GM12873 (cell line): ENCODE measurements around the gene SLC20A1.

Experiments
- CTCF ChIP-seq: IDR thresholded peaks from 2 replicates; pipeline ENCODE4 v1.5.1; 2012; ENCODE audit warnings: low read depth, mild to moderate bottlenecking, moderate library complexity, low read length, control low read depth; ENCODE audit not compliant: insufficient read depth; ENCODE audit errors: missing control alignments

The SLC20A1 gene

GRCh38 chr2:112629823-112630222 lies 15.9 kb upstream of the SLC20A1 start:
- TF ChIP-seq CTCF = no peak

- no peak for TF ChIP-seq CTCF
Measured at GRCh38 chr2:112630268-112630667, 15.5 kb upstream of the SLC20A1 start.

GRCh38 chr2:112633708-112634107 lies 12.0 kb upstream of the SLC20A1 start:
- no peak for TF ChIP-seq CTCF

GRCh38 chr2:112634153-112634873 lies 11.4 kb upstream of the SLC20A1 start:
- TF ChIP-seq CTCF = no peak

GRCh38 chr2:112634874-112635157 lies 10.9 kb upstream of the SLC20A1 start:
- TF ChIP-seq CTCF = no peak

GRCh38 chr2:112636605-112637288 lies 9.0 kb upstream of the SLC20A1 start:
- no peak for TF ChIP-seq CTCF

GRCh38 chr2:112637289-112637660 lies 8.5 kb upstream of the SLC20A1 start:
- TF ChIP-seq CTCF = no peak

GRCh38 chr2:112639936-112640335 lies 5.8 kb upstream of the SLC20A1 start:
- no peak for TF ChIP-seq CTCF
